HCT116 (cell line): Measurements from ENCODE around the gene PANK1. TPM values are rescaled to one million over a fixed set of nuclear protein-coding genes. Genes with fewer than 3 reads are reported as not detected.

Experiments used
- ATAC-seq: fragments of 200-7000 bp; cut with Tn5 transposase; 2 replicates; pipeline ENCODE4 v1.9.1; 2020; ENCODE audit warnings: mild to moderate bottlenecking, moderate library complexity
- Bru-seq: library from RNA; stranded (reverse); fragments of 400-500 nt; gene quantifications from one replicate; lab custom pipeline; 2021; lab: Mats Ljungman, UMichigan
- BruChase-seq, 2 experiments: library from RNA; stranded (reverse); fragments of 400-500 nt; gene quantifications; one replicate each; lab custom pipeline; 2021; lab: Mats Ljungman, UMichigan
- BruUV-seq: library from RNA; stranded (reverse); fragments of 400-500 nt; replicated peaks from 2 replicates; lab custom pipeline; 2021; lab: Mats Ljungman, UMichigan
- CTCF ChIA-PET: fragments of 300-600 bp; sonication (Branson Sonifier 250); formaldehyde crosslinking; loops from one replicate; lab custom pipeline; 2021; ENCODE audit warnings: antibody characterized with exemption; lab: Charles Lee
- POLR2A ChIA-PET: fragments of 300-600, 350-600 bp; sonication (Branson Sonifier 250); formaldehyde crosslinking; loops from one replicate; lab custom pipeline; 2021; ENCODE audit warnings: antibody characterized with exemption; lab: Charles Lee
- RAD21 ChIA-PET, 2 experiments: fragments of 300-600 bp; sonication (Branson Sonifier 250); formaldehyde crosslinking; loops; one replicate each; lab custom pipeline; 2023; ENCODE audit warnings: low total read pairs in 2 of 2; ENCODE audit not compliant: uncharacterized antibody in 2 of 2, unreplicated experiment in 2 of 2, low non-redundant PET in 1 of 2; lab: Charles Lee
- DNase-seq: peaks from one replicate; pipeline ENCODE4 v3.0.0-alpha.2; 2010; ENCODE audit warnings: low read depth, low spot score
- H2AFZ ChIP-seq: fragments of 200-600 bp; shearing (Covaris generic), sonication (generic); 2 replicates; pipeline ENCODE4 v1.6.1; 2017; ENCODE audit warnings: low read depth, mixed run types, mixed read lengths, antibody characterized with exemption, low read length; ENCODE audit not compliant: poor library complexity, severe bottlenecking
- H3K27ac ChIP-seq: 2 replicates; pipeline ENCODE4 v1.5.1; 2012; ENCODE audit warnings: low read depth, low read length
- H3K27me3 ChIP-seq: fragments of 200-600 bp; sonication (generic); 2 replicates; pipeline ENCODE4 v1.6.1; 2016; ENCODE audit warnings: mixed run types, low read length, mixed read lengths; ENCODE audit not compliant: insufficient read depth
- H3K36me3 ChIP-seq, 2 experiments: fragments of 200-500 bp in 1 of 2; fragments of 200-600 bp in 1 of 2; sonication (Bioruptor generic) in 1 of 2; sonication (generic) in 1 of 2; 2 replicates each; pipeline versions ENCODE4 v1.5.1 to v1.6.1; 2014 to 2016; ENCODE audit warnings: low read length in 2 of 2, inconsistent platforms in 1 of 2, mixed read lengths in 1 of 2, mixed run types in 1 of 2; ENCODE audit not compliant: insufficient read depth in 2 of 2, control insufficient read depth in 1 of 2
- H3K4me1 ChIP-seq, 2 experiments: fragments of 200-600 bp in 1 of 2; sonication (generic) in 1 of 2; 2 replicates each; pipeline versions ENCODE4 v1.5.1 to v1.6.1; 2012 to 2017; ENCODE audit warnings: low read length in 2 of 2, inconsistent platforms in 1 of 2, mild to moderate bottlenecking in 1 of 2, mixed read lengths in 1 of 2, mixed run types in 1 of 2, moderate library complexity in 1 of 2; ENCODE audit not compliant: insufficient read depth in 2 of 2, control insufficient read depth in 1 of 2
- H3K4me2 ChIP-seq: fragments of 200-600 bp; sonication (generic); 2 replicates; pipeline ENCODE4 v1.6.1; 2017; ENCODE audit warnings: mixed run types, low read length, mixed read lengths
- H3K4me3 ChIP-seq, 2 experiments: fragments of 200-600 bp in 1 of 2; sonication (generic) in 1 of 2; replicated peaks in 1 of 2; 2 replicates each; pipeline ENCODE4 v1.5.1; 2011 to 2016; ENCODE audit warnings: low read length in 2 of 2, control low read depth in 1 of 2, low read depth in 1 of 2, mild to moderate bottlenecking in 1 of 2, mixed read lengths in 1 of 2, mixed run types in 1 of 2
- H3K79me2 ChIP-seq: fragments of 200-600 bp; sonication (generic); 2 replicates; pipeline ENCODE4 v1.6.1; 2017; ENCODE audit warnings: mild to moderate bottlenecking, mixed run types, low read length, moderate library complexity, mixed read lengths; ENCODE audit not compliant: insufficient read depth
- H3K9ac ChIP-seq: fragments of 200-600 bp; sonication (generic); 2 replicates; pipeline ENCODE4 v1.6.1; 2016; ENCODE audit warnings: low read length, mixed read lengths
- H3K9me2 ChIP-seq: fragments of 200-600 bp; sonication (generic), shearing (Covaris generic); 2 replicates; pipeline ENCODE4 v1.6.1; 2017; ENCODE audit warnings: mixed run types, mild to moderate bottlenecking, moderate library complexity; ENCODE audit not compliant: insufficient read depth
- H3K9me3 ChIP-seq, 2 experiments: fragments of 200-500 bp in 1 of 2; fragments of 200-600 bp in 1 of 2; sonication (Bioruptor generic) in 1 of 2; sonication (generic) in 1 of 2; 2 replicates each; pipeline ENCODE4 v1.6.1; 2014 to 2017; ENCODE audit warnings: low read length in 2 of 2, mixed read lengths in 2 of 2, inconsistent platforms in 1 of 2, low read depth in 1 of 2, mild to moderate bottlenecking in 1 of 2, mixed run types in 1 of 2, moderate library complexity in 1 of 2; ENCODE audit not compliant: control insufficient read depth in 1 of 2, insufficient read depth in 1 of 2
- H4K20me1 ChIP-seq: fragments of 200-600 bp; sonication (generic), shearing (Covaris generic); 2 replicates; pipeline ENCODE4 v1.6.1; 2017; ENCODE audit warnings: mixed run types, mild to moderate bottlenecking, moderate library complexity; ENCODE audit not compliant: insufficient read depth
- ELF1 ChIP-seq: IDR thresholded peaks from 2 replicates; pipeline ENCODE4 v1.6.1; 2012; ENCODE audit warnings: low read depth, borderline replicate concordance
- EZH2 ChIP-seq: fragments of 200-600 bp; sonication (generic); IDR thresholded peaks from 2 replicates; pipeline ENCODE4 v1.6.1; 2017; ENCODE audit warnings: antibody characterized with exemption, mixed run types
- POLR2A ChIP-seq: IDR thresholded peaks from 2 replicates; pipeline ENCODE4 v1.7.0; 2011; ENCODE audit warnings: borderline replicate concordance; ENCODE audit not compliant: insufficient read depth, insufficient read length; ENCODE audit errors: extremely low read depth
- POLR2AphosphoS5 ChIP-seq: IDR thresholded peaks from 2 replicates; pipeline ENCODE4 v1.6.1; 2011; ENCODE audit warnings: mild to moderate bottlenecking, low read depth, low read length, moderate library complexity
- SIN3A ChIP-seq: IDR thresholded peaks from 2 replicates; pipeline ENCODE4 v1.6.1; 2012; ENCODE audit warnings: low read depth
- SP1 ChIP-seq: IDR thresholded peaks from 2 replicates; pipeline ENCODE4 v1.6.1; 2012; ENCODE audit warnings: low read depth
- TCF7L2 ChIP-seq: IDR thresholded peaks from 2 replicates; pipeline ENCODE4 v1.7.0; 2011; ENCODE audit warnings: borderline replicate concordance, inconsistent platforms; ENCODE audit not compliant: insufficient read depth, insufficient read length; ENCODE audit errors: extremely low read depth
- YY1 ChIP-seq: IDR thresholded peaks from 2 replicates; pipeline ENCODE4 v1.6.1; 2011; ENCODE audit warnings: low read length, low read depth, moderate library complexity, mild to moderate bottlenecking; ENCODE audit not compliant: insufficient replicate concordance; ENCODE audit errors: extremely low read depth
- ZFX ChIP-seq: fragments of 450-650 bp; IDR thresholded peaks from 2 replicates; pipeline ENCODE4 v1.6.1; 2017
- intact Hi-C: fragments of 100-400 bp; cut with micrococcal nuclease; formaldehyde crosslinking; loops from 2 replicates; pipeline ENCODE4 v1.10.0; 2022
- long read RNA-seq: library from polyadenylated mRNA; unstranded; transcript quantifications from one replicate; pipeline ENCODE4 v2.0.0, GENCODE V29; 2021; ENCODE audit not compliant: unreplicated experiment
- polyA plus RNA-seq: library from polyadenylated mRNA; unstranded; fragments of >200 nt; gene quantifications from 2 replicates; pipeline ENCODE4 v1.2.1, GENCODE V29; 2012; ENCODE audit warnings: missing spikeins
- total RNA-seq: library from RNA; stranded (reverse); gene quantifications from one replicate; pipeline ENCODE4 v1.2.1, GENCODE V29; 2021; ENCODE audit not compliant: unreplicated experiment
- TF ChIP-seq, protein P1 (sequence below): IDR thresholded peaks from 2 replicates; pipeline ENCODE4 v1.6.1; 2012

The PANK1 gene
- total RNA-seq (6.4 TPM), Bru-seq, nascent RNA (percentile 41 among the genes with signal in this experiment), BruChase-seq, experiment 1, labeled RNA remaining after a 6-hour chase (percentile 37 among the genes with signal in this experiment), BruChase-seq, experiment 2, labeled RNA remaining after a 2-hour chase (percentile 46 among the genes with signal in this experiment)
- 3.8 and 4.2 TPM in 2 replicates for polyA plus RNA-seq
- long read RNA-seq, full-length matches to known transcripts: 3 of 6 reads
- long read RNA-seq, partial matches to known transcripts: 1 of 6 reads
- long read RNA-seq, other reads (novel, unspliced or antisense): 2 of 6 reads

DNA sequence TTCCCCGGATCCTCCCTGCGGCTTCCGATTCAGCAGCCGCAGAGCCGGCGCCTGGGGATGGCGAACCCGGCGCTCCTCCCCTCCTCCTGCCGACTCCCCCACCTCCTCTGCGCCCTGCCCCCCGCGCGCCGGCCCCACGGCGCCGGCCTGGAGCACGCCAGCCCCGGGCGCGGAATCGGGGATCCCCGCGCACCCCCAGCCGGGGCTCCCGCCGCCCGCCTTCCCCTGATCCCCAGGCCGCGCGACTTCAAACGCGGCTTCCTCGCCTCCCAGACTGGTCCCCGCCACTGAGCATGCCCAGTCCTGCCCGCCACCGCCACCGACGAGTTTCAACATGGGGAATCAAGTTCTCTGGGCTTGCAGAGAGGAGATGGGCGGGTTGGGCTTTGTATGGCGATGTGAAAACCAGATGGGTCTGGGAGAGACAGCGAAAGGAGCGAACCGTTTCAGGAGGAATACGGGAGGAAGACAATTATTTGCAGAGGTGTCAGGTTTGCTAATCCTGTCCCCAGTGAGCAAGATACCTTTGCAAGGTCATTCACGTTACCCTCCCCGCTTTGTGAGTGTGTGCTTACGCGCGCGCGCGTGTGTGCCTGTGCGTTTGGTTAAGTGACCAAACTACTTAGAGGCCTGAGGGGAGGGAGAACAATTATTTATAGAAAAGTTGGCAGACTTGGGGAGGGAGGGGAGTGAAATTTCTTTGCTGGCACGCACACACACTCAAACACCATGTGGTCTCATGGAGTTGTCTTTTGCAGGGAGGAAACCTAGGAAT, at the start of gene PANK1:
PANK1 (minus strand) TSS at position 276 of the 775 bp plus-strand sequence. CDS start 351 bp downstream, outside the sequence.
- Histone ChIP-seq H3K36me3 (no peaks in the 10 kb centered on the region), H2AFZ (peak within 1 kb of the TSS; percentile 63), H3K4me1 (peaks cover 8 to 27% of the 10 kb centered on the region in 2 experiments; a peak in 3 of 4 replicates), H3K79me2 (peaks cover 29% of the 10 kb centered on the region), H3K27me3 (no peaks in the 10 kb centered on the region), H4K20me1 (no peaks in the 10 kb centered on the region), H3K4me2 (peak within 1 kb of the TSS; percentile 77), H3K4me3 (peak within 1 kb of the TSS; percentile 60 to 80), H3K9ac (peak within 1 kb of the TSS; percentile 81), H3K27ac (peak within 1 kb of the TSS; percentile 94), H3K9me3 (no peaks in the 10 kb centered on the region; a peak in 1 of 4 replicates), H3K9me2 (no peaks in the 10 kb centered on the region)
- DNase-seq: peak; percentile 31
- intact Hi-C loops: no loop called here
- TF ChIP-seq TCF7L2 (peak; percentile 92), YY1 (peak; percentile 59), EZH2 (no peak), SIN3A (peak; percentile 39; the same call in 1 of the 2 replicates), ZFX (peak; percentile 60; the same call in 1 of the 2 replicates), POLR2A (peak; percentile 58), ELF1 (no peak), POLR2AphosphoS5 (0 out of 2 replicates have a peak, but pooled peaks have one; percentile 45), SP1 (no peak; the same call in 1 of the 2 replicates)
- TF ChIP-seq, protein P1, sequence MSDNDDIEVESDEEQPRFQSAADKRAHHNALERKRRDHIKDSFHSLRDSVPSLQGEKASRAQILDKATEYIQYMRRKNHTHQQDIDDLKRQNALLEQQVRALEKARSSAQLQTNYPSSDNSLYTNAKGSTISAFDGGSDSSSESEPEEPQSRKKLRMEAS: peak; percentile 81
- BruUV-seq: no TSS peak
- ChIA-PET POLR2A (no interaction called here), CTCF (no interaction called here), RAD21 (no interaction called here)
- ATAC-seq: peak; percentile 64
